ENCODE measurements around the gene MAPKBP1.

- TF ChIP-seq MAX (IDR thresholded peaks at IDR 0.05): no peak
- TF ChIP-seq CTCF (IDR thresholded peaks at IDR 0.05): no peak
- no peak for TF ChIP-seq POLR2A (IDR thresholded peaks at IDR 0.05; ENCODE audit: low read length)
- no peak for TF ChIP-seq KDM1A (IDR thresholded peaks at IDR 0.05; ENCODE audit: low read depth)
- TF ChIP-seq RAD21 (conservative IDR thresholded peaks at IDR 0.05 in 1 of 2, IDR thresholded peaks at IDR 0.05 in 1 of 2): no peak
- TF ChIP-seq CEBPB (IDR thresholded peaks at IDR 0.05): no peak
- no peak for TF ChIP-seq PBX3 (IDR thresholded peaks at IDR 0.05)
- TF ChIP-seq USF2 (IDR thresholded peaks at IDR 0.05): no peak
- TF ChIP-seq NR3C1 (IDR thresholded peaks at IDR 0.05): no peak
- TF ChIP-seq RFX5 (IDR thresholded peaks at IDR 0.05): no peak
Observed at GRCh38 chr15:41789236-41789635, 15.0 kb downstream of the MAPKBP1 start.

Data from A549 (cell line).